ENCODE data around the gene DSP. TPM values are rescaled to one million over a fixed set of nuclear protein-coding genes. Genes with fewer than 3 reads are reported as not detected.

DSP gene
- total and polyA plus RNA-seq, 9 donors, result 1.4 to 58.5 (median 3.4) TPM

DNA sequence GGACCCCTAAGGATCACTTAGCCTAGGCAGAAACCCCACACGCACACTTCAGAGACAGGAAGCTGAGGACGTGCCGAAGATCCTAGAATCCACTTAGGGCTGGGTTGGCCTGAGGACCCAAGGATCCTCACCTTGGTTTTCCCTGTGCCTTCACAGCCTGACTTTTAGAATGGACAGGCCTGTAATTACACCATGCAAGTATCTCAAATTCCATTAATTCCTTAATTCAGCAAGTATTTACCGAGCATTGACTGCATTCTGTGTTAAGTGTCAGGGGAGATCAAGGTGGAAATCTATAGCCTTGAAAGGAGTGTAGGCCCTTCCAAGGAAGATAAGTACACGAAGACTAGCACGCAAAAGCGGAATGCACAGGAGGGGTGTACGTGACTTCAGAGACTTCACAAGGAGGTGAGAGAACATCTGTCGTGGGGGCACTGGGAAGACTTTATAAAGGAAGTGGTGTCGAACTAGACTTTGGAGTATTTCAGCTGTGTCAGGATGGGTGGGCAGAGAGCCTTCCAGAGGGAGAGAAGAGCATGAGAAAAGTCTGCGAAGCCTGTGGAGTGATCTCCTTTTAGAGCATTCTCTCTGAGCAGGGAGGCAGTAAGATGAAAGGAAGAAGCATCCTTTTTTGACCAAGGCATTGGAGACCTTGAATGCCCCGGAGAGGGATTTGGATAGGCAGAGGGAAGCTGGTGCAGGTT lies 4.0 kb downstream of the DSP start:
- H3K4me3 ChIP-seq (ENCODE audit: low read length), result no peak overlapping the region

DNA sequence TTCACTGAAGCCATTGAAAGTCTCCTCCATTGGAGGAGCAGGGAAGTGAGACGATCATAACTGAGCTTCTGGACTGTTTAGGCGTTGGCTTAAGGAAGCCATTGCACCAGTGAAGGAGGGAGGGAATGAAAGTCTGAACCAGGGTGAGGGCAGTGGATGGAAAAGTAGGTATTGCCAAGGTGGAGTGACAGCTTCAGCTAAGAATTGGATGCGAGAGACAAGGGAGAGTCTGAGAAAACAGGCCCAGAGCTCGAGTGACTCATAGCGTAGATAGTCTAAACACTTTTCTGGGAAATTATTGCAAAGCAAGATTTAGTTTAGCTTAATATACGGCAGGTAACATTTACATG lies 4.5 kb downstream of the DSP start:
- Histone ChIP-seq H3K27ac (ENCODE audit: low read length) (no peak overlapping the region), H3K4me1 (ENCODE audit: control insufficient read depth, insufficient read depth, low read length) (peaks cover 11% of the 10 kb centered on the region), H3K36me3 (ENCODE audit: control insufficient read depth, insufficient read depth, low read length) (no peaks in the 10 kb centered on the region), H3K9me3 (replicated peaks; ENCODE audit: control insufficient read depth, low read depth, low read length) (no peaks in the 10 kb centered on the region), H3K27me3 (ENCODE audit: control insufficient read depth, insufficient read depth, low read length) (peaks cover 57% of the 10 kb centered on the region), H3K4me3 (ENCODE audit: low read length) (no peak overlapping the region)
- DNase-seq, result no peak
- 83% methylated on average over 4 of the region's 6 CpGs for WGBS (ENCODE audit: insufficient coverage)

More for the DNA sequence above, 4.0 kb downstream of the DSP start:
- Histone ChIP-seq H3K27me3 (ENCODE audit: control insufficient read depth, insufficient read depth, low read length) (peaks cover 62% of the 10 kb centered on the region), H3K27ac (ENCODE audit: low read length) (no peak overlapping the region), H3K9me3 (replicated peaks; ENCODE audit: control insufficient read depth, low read depth, low read length) (no peaks in the 10 kb centered on the region), H3K4me1 (ENCODE audit: control insufficient read depth, insufficient read depth, low read length) (peaks cover 14% of the 10 kb centered on the region), H3K36me3 (ENCODE audit: control insufficient read depth, insufficient read depth, low read length) (no peaks in the 10 kb centered on the region)
- 72% methylated on average over 12 of the region's 12 CpGs for WGBS (ENCODE audit: insufficient coverage)
- DNase-seq, result no peak

DNA sequence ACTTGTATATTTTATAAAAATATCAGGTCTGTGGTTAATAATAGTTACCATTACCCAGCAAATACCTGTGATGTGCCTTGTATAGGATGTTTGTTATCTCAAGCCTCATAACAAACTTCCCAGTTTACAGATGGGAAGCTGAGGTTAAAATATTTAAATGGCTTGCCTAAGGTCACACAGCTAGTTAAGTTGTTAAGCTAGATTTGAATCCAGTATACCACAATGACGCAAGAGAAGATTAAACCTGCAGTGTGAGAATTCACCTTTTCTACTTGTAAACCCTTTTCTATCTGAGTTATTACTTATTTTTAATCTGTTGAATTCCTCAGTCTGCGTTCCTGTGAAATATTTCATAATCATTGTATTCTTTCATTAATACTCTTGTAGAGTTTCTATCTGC lies 4.9 kb downstream of the DSP start:
- Histone ChIP-seq H3K4me1 (ENCODE audit: control insufficient read depth, insufficient read depth, low read length) (peaks cover 9% of the 10 kb centered on the region), H3K9me3 (replicated peaks; ENCODE audit: control insufficient read depth, low read depth, low read length) (no peaks in the 10 kb centered on the region), H3K4me3 (ENCODE audit: low read length) (no peak overlapping the region), H3K27me3 (ENCODE audit: control insufficient read depth, insufficient read depth, low read length) (peaks cover 54% of the 10 kb centered on the region), H3K27ac (ENCODE audit: low read length) (no peak overlapping the region), H3K36me3 (ENCODE audit: control insufficient read depth, insufficient read depth, low read length) (no peaks in the 10 kb centered on the region)
- no peak for DNase-seq
- no CpG with 5 or more reads among the region's 2 CpGs for WGBS (ENCODE audit: insufficient coverage)

DNA sequence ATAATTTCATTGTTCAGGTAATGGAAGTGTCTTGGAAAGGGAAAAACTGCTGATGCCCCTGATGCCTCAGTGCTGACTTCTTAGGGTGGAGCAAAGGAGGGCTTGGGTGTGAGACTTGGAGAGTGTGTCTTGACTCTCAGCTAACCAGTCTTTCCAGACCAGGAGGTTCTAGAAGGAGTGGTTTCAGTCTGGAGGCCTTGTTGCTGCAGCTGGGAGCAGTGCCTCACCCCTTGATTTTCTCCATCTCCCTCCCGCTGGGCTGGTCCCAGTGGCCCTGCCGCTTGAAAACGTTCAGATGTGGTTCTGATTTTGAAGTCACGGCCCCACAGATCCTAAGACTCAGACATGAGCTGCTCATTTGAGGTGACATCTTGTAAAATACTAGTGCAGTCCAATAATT lies 5.4 kb downstream of the DSP start:
- peaks cover 52% of the 10 kb centered on the region for H3K27me3 ChIP-seq (ENCODE audit: control insufficient read depth, insufficient read depth, low read length)
- no peak overlapping the region for H3K4me3 ChIP-seq (ENCODE audit: low read length)
- WGBS (ENCODE audit: insufficient coverage), result 51% methylated on average over 3 of the region's 4 CpGs
- no peaks in the 10 kb centered on the region for H3K36me3 ChIP-seq (ENCODE audit: control insufficient read depth, insufficient read depth, low read length)
- no peak for DNase-seq
- H3K4me1 ChIP-seq (ENCODE audit: control insufficient read depth, insufficient read depth, low read length), result peaks cover 6% of the 10 kb centered on the region
- H3K9me3 ChIP-seq (replicated peaks; ENCODE audit: control insufficient read depth, low read depth, low read length), result no peaks in the 10 kb centered on the region
- H3K27ac ChIP-seq (ENCODE audit: low read length), result no peak overlapping the region

DNA sequence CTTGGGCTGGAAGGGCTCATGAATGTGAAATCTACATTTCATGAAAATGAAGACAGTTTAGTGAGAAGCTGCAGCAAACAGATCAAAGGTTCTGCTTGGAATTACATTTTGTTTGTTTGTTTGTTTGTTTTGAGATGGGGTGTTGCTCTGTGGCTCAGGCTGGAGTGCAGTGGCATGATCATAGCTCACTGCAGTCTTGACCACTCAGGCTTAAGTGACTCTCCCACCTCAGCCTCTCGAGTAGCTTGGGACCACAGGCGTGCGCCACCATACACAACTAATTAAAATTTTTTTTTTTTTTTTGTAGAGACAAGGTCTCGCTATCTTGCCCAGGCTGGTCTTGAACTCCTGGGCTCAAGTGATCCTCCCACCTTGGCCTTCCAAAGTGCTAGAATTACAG lies 5.8 kb downstream of the DSP start:
- peaks cover 2% of the 10 kb centered on the region for H3K4me1 ChIP-seq (ENCODE audit: control insufficient read depth, insufficient read depth, low read length)
- no peaks in the 10 kb centered on the region for H3K9me3 ChIP-seq (replicated peaks; ENCODE audit: control insufficient read depth, low read depth, low read length)
- H3K36me3 ChIP-seq (ENCODE audit: control insufficient read depth, insufficient read depth, low read length), result no peaks in the 10 kb centered on the region
- no peak overlapping the region for H3K4me3 ChIP-seq (ENCODE audit: low read length)
- H3K27me3 ChIP-seq (ENCODE audit: control insufficient read depth, insufficient read depth, low read length), result peaks cover 47% of the 10 kb centered on the region
- H3K27ac ChIP-seq (ENCODE audit: low read length), result no peak overlapping the region
- no CpG with 5 or more reads among the region's 4 CpGs for WGBS (ENCODE audit: insufficient coverage)
- no peak for DNase-seq

DNA sequence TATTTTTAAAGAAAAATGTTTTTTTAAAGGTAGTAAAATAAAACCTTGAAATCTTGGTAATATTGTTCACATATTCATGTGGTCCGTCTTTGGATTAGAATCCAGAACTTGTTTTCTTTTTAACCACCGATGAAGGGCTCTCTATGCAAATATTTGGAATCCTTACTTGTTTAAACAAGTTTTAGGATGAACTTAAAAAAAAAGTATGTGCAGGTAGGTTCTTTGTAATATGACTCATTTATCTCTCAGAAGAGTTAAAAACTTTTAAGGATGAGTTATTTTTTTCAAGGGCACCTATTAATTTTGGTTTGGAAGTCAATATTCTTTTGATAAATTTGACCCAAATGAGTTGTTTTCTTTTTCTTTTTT lies 8.9 kb downstream of the DSP start:
- Histone ChIP-seq H3K9me3 (replicated peaks; ENCODE audit: control insufficient read depth, low read depth, low read length) (no peaks in the 10 kb centered on the region), H3K4me3 (ENCODE audit: low read length) (no peak overlapping the region), H3K36me3 (ENCODE audit: control insufficient read depth, insufficient read depth, low read length) (no peaks in the 10 kb centered on the region), H3K27ac (ENCODE audit: low read length) (no peak overlapping the region), H3K27me3 (ENCODE audit: control insufficient read depth, insufficient read depth, low read length) (peaks cover 30% of the 10 kb centered on the region), H3K4me1 (ENCODE audit: control insufficient read depth, insufficient read depth, low read length) (no peaks in the 10 kb centered on the region)
- no peak for DNase-seq
- WGBS (ENCODE audit: insufficient coverage), result no CpG with 5 or more reads among the region's 2 CpGs

DNA sequence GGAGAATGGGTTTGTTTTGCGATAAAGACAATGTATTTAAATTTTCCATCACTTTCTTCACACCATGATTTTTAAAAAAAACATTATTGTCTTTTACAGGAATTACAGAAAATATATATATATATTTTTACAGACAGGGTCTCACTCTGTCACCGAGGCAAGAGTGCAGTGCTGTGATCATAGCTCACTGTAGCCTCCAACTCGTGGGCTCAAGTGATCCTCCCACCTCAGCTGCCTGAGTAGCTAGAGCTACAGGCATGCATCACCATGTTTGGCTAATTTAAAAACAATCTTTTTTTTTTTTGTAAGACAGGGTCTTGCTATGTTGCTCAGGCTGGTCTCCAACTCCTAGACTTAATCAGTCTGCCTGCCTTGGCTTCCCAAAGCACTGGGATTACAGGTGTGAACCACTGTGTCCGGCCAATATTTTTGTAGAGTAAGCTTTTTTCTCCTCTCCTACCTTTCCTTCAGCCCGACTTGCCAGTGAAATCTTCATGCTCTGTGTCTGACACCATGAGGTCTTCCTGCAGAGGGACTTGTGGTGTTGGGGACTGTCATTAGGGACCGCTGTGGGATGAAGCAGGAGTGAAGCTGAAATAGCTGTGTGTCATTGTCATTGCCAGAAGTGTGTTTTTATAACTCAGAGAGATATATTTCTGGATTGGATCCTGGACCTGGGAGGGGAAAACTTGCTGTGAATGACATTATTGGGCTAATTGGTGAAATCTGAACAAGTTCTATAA lies 13.2 kb downstream of the DSP start:
- H3K9me3 ChIP-seq (replicated peaks; ENCODE audit: control insufficient read depth, low read depth, low read length), result no peaks in the 10 kb centered on the region
- no peak overlapping the region for H3K27ac ChIP-seq (ENCODE audit: low read length)
- H3K4me1 ChIP-seq (ENCODE audit: control insufficient read depth, insufficient read depth, low read length), result no peaks in the 10 kb centered on the region
- H3K36me3 ChIP-seq (ENCODE audit: control insufficient read depth, insufficient read depth, low read length), result no peaks in the 10 kb centered on the region
- no peak for DNase-seq
- WGBS (ENCODE audit: insufficient coverage), result 67% methylated on average over 1 of the region's 6 CpGs
- peaks cover 12% of the 10 kb centered on the region for H3K27me3 ChIP-seq (ENCODE audit: control insufficient read depth, insufficient read depth, low read length)
- H3K4me3 ChIP-seq (ENCODE audit: low read length), result no peak overlapping the region

DNA sequence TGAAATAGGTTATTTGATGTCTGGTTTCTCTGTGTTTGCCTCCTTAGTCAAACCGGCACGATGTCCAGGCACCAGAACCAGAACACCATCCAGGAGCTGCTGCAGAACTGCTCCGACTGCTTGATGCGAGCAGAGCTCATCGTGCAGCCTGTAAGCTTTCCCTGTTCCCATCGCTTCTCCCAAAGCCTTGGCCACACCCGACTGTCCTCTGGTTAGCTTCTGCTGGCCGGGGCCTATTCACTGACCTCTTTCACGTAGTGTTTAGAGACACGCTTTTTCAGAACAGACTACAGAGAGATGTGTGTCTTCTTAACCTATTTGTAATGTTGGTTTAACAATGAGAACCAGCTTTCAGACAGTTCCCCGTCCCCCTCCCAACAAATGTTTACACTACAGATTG lies 14.2 kb downstream of the DSP start:
- Histone ChIP-seq H3K4me3 (ENCODE audit: low read length) (no peak overlapping the region), H3K36me3 (ENCODE audit: control insufficient read depth, insufficient read depth, low read length) (no peaks in the 10 kb centered on the region), H3K27ac (ENCODE audit: low read length) (no peak overlapping the region), H3K4me1 (ENCODE audit: control insufficient read depth, insufficient read depth, low read length) (no peaks in the 10 kb centered on the region), H3K9me3 (replicated peaks; ENCODE audit: control insufficient read depth, low read depth, low read length) (no peaks in the 10 kb centered on the region), H3K27me3 (ENCODE audit: control insufficient read depth, insufficient read depth, low read length) (peaks cover 8% of the 10 kb centered on the region)
- no peak for DNase-seq
- WGBS (ENCODE audit: insufficient coverage), result 84% methylated on average over 6 of the region's 11 CpGs

DNA sequence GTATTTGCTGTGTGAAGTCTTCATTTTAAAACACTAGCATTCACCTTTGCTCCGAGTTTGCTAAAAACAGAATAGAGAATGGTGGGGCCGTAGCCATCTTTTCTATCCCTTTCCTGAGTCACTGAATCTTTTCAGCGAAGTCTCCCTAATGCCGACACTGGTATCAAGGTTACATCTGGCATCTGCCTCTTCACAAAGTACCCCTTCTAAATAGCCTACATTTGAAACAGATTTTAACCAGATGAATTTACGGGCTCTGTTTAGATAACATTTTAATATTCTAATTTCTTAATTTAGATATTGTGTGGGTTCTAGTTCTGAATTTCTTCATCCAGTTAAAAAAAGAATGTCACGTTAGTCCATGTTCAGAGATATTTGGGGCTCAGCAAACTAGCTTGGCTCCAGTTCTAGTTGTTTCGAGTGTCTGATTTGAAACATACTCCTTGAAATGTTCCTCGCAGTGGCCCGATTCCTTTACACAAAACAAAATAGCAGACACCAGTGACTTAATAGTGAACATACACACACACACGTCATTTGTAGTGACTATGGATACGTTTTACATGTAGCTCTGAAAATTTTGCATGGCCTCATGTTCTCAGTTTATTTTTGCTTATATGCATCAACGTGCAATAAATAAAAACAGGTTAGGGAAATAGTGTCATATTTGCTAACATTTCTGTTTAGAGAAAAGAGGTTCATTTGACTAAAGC lies 15.1 kb downstream of the DSP start:
- H3K9me3 ChIP-seq (replicated peaks; ENCODE audit: control insufficient read depth, low read depth, low read length), result no peaks in the 10 kb centered on the region
- H3K36me3 ChIP-seq (ENCODE audit: control insufficient read depth, insufficient read depth, low read length), result no peaks in the 10 kb centered on the region
- no peak overlapping the region for H3K4me3 ChIP-seq (ENCODE audit: low read length)
- 84% methylated on average over 6 of the region's 12 CpGs for WGBS (ENCODE audit: insufficient coverage)
- no peak overlapping the region for H3K27ac ChIP-seq (ENCODE audit: low read length)
- no peak for DNase-seq
- H3K4me1 ChIP-seq (ENCODE audit: control insufficient read depth, insufficient read depth, low read length), result no peaks in the 10 kb centered on the region
- peaks cover 10% of the 10 kb centered on the region for H3K27me3 ChIP-seq (ENCODE audit: control insufficient read depth, insufficient read depth, low read length)

DNA sequence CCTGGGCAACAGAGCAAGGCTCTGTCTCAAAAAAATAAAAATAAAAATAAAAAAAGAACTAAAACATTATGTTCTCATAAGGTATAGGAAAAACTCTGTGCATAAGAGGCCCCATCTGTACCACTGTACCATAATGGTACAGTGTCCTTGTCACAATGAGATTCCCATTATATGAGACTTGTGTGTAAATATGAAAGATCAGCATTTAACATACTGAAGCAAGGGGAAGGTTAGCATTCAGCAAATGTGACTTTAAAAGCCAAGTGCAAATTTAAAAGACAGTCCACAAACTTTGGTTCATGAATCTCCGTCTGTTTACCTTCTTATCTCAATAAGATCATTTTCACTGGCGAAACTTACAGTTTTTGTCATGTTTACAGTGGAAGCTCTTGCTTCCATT lies 16.2 kb downstream of the DSP start:
- no peak for DNase-seq
- WGBS (ENCODE audit: insufficient coverage), result no CpG with 5 or more reads among the region's 2 CpGs
- Histone ChIP-seq H3K27ac (ENCODE audit: low read length) (no peak overlapping the region), H3K9me3 (replicated peaks; ENCODE audit: control insufficient read depth, low read depth, low read length) (no peaks in the 10 kb centered on the region), H3K4me3 (ENCODE audit: low read length) (no peak overlapping the region), H3K36me3 (ENCODE audit: control insufficient read depth, insufficient read depth, low read length) (no peaks in the 10 kb centered on the region), H3K27me3 (ENCODE audit: control insufficient read depth, insufficient read depth, low read length) (peaks cover 13% of the 10 kb centered on the region), H3K4me1 (ENCODE audit: control insufficient read depth, insufficient read depth, low read length) (no peaks in the 10 kb centered on the region)

All from muscle of leg (tissue), 11 donors.